Fibroblast of mammary gland (primary cell): ENCODE data around the gene NDUFA3.
A peak's percentile ranks its signal among the peaks of the same experiment; 100 is the strongest.

Experiments
- DNase-seq: peaks from one replicate; pipeline ENCODE4 v3.0.0-alpha.2; 2010; ENCODE audit warnings: low read depth
- H3K4me3 ChIP-seq: 2 replicates; pipeline ENCODE4 v1.5.1; 2011; ENCODE audit warnings: low read depth, mild to moderate bottlenecking, low read length, moderate library complexity; ENCODE audit not compliant: control insufficient read depth
- TF ChIP-seq, protein P1 (sequence below): conservative IDR thresholded peaks from 2 replicates; pipeline ENCODE4 v1.5.1; 2011; ENCODE audit warnings: low read depth, low read length, inconsistent platforms; ENCODE audit not compliant: control insufficient read depth, insufficient read depth

Gene NDUFA3

DNA sequence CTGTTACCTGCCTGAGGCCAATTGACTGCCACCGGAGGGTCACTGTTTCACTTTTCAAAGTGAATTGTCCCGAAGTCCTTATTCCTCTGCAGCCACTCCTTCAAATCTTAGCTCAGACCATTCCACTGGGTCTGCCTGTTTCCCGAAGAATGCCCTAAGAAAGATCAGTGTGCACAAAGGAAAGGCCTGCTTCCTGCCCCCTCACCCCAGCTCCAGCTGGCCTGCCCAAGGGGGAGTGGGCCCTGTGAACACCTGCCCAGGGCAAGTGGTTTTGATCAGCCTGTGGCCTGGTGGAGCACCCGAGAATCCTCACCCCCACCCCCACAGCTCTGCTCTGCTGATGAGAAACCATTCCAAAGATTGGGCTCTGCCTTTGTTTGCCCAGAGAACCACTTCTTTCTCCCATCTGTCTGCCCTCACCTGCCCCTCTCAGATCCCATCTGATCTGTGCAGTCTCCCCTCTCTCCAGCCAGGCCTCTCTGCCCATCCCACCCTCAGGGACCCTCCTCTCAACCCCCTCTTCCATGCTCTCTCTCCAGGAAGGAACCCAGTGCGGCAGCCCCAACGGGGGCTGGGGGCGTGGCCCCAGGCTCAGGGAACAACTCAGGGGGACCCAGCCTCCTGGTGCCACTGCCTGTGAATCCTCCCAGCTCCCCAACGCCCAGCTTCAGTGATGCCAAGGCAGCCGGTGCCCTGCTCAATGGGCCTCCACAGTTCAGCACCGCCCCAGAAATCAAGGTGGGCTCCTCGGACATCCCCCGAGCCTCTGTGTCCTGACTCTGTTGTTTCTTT lies 46.6 kb downstream of the NDUFA3 start:
- DNase-seq = no peak
- TF ChIP-seq, protein P1, sequence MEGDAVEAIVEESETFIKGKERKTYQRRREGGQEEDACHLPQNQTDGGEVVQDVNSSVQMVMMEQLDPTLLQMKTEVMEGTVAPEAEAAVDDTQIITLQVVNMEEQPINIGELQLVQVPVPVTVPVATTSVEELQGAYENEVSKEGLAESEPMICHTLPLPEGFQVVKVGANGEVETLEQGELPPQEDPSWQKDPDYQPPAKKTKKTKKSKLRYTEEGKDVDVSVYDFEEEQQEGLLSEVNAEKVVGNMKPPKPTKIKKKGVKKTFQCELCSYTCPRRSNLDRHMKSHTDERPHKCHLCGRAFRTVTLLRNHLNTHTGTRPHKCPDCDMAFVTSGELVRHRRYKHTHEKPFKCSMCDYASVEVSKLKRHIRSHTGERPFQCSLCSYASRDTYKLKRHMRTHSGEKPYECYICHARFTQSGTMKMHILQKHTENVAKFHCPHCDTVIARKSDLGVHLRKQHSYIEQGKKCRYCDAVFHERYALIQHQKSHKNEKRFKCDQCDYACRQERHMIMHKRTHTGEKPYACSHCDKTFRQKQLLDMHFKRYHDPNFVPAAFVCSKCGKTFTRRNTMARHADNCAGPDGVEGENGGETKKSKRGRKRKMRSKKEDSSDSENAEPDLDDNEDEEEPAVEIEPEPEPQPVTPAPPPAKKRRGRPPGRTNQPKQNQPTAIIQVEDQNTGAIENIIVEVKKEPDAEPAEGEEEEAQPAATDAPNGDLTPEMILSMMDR = no peak
- no peak overlapping the region for H3K4me3 ChIP-seq

DNA sequence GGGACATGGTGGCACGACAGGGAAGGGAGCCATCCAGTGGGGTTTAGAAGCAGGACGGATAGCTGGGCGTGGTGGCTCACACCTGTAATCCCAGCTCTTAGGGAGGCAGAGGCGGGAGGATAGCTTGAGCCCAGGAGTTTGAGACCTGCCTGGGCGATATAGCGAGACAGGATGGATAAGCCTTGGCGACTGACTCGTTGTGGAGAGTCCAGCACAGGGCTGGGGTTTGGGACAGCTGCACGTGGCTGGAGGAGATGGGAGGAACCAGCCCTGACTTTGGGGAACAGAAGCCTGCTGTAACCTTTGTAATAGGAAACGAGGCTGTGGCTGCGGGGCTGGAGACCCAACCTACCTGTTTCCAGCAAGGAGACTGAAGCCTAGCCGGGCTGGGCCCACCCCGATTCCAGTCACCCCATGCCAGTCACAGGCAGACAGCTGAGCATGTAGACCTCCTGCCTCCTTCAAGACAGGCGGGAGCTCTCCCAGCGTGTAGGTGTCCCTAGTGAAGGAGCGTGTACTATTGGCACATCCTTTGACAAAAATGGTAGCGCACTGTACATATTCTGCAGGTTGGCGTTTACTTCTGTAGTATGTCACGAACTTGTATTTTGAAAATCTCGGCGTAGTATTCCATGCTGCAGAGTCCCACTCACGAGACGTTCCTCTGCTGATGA lies 48.8 kb downstream of the NDUFA3 start:
- no peak overlapping the region for H3K4me3 ChIP-seq
- TF ChIP-seq, protein P1 = no peak
- DNase-seq = no peak

DNA sequence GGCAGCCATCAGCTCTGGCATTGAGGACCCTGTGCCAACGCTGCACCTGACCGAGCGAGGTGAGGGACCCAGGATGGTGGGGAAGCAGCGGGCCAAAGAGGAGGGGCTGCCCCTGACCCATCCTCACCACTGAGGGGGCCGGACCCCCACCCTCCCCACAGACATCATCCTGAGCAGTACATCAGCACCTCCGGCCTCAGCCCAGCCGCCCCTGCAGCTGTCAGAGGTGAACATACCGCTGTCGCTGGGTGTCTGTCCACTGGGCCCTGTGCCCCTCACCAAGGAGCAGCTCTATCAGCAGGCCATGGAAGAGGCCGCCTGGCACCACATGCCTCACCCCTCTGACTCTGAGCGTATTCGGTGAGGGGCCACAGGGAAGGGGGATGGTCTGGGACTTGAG lies 49.6 kb downstream of the NDUFA3 start:
- H3K4me3 ChIP-seq = no peak overlapping the region
- TF ChIP-seq, protein P1 = no peak
- no peak for DNase-seq

DNA sequence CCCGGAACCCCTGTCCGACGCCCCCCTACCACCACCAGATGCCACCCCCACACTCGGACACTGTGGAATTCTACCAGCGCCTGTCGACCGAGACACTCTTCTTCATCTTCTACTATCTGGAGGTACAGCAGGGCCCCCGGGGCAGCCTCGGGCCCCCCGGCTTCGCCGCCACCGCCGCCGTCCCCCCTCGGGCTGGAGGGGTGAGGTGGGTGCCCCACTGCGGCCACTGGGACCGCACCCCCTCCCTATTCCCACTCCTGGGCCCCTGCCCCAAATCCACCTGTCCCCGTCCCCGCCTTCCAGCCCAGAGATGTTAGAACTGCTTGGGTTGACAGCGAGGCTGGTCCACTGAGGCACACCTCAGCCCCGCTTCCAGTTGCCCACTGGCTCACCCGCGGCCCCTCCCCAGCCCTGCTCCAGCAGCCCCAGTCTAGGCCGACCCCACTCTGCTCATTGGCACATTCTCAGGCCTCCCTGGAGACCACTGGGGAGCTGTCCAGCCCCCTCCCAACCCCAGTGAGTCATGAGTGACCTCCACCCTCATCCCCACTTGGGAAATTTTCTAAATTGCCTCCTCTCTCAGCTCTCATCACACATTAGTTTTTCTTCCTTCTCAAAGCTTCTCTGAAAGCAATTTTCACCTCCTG lies 50.3 kb downstream of the NDUFA3 start:
- TF ChIP-seq, protein P1 = no peak
- DNase-seq = peak; percentile 67
- H3K4me3 ChIP-seq = no peak overlapping the region

DNA sequence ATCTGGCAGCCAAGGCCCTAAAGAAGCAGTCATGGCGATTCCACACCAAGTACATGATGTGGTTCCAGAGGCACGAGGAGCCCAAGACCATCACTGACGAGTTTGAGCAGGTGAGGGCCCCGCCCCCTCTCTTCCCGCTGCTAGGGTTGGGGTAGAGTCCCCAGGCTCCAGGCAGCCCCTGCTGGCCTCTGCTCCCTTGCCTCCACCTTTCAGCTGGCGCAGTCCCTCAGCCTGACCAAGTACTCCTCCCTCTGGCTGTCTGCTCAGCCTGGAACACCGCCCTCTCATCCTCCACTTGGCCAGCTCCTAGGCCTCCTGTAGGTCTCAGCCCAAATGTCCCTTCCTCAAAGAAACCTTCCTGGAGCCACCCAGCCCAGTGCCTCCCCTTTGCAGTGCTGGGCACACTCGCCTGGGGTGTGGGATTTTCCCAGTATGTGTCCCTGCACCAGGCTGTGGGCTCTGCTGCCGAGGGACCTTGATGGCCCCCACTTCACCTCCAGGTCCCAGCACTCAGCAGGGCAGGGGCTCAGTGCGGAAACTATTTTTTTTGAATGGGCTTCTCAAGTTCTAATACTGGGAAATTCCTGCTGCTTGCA lies 51.2 kb downstream of the NDUFA3 start:
- peak; percentile 33 for DNase-seq
- TF ChIP-seq, protein P1 = no peak

DNA sequence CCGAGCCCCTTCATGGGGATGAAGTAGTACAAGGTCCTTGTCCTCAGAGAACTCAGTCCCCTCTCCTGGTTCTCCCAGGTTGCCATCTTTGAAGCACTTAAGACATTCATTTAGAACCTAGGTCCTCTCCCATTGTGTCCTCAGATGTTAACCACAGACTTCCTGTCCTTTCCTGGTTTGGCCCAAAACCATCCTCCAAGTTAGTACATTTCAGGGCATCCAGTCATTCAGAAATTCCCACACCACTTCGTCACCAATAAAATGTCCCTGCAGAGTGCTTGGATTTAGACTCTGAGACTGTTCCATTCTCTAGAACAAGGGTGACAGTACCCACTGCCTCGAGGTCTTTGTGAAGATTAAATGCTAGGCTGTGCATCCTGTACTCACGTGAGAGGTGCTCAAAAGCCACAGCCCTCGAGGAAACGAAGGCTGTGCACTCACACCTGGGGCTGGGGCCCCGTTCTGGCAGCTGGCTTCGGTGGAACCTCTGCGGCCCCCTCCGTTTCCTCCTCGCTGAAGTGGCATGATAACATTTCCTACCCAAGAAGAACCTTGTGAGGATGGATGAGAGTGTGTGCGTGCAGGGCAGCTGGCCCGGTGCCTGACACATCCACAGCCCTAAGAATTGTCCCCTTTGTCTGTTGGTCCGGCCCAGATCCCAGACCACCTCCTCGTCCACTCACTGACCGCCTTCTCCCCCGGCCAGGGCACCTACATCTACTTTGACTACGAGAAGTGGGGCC lies 52.1 kb downstream of the NDUFA3 start:
- peak; percentile 83 for DNase-seq
- H3K4me3 ChIP-seq = no peak overlapping the region
- TF ChIP-seq, protein P1 = no peak

More for the DNA sequence above, 51.2 kb downstream of the NDUFA3 start:
- H3K4me3 ChIP-seq = no peak overlapping the region
